ENCODE results near the gene SMIM10L1.

Gene SMIM10L1

GRCh38 chr12:11171145-11171968 lies at the start of gene SMIM10L1:
Gene SMIM10L1 (plus strand): TSS chr12:11171194. CDS start chr12:11171357, 163 bp downstream.
- in situ Hi-C loops (cut with HindIII; ENCODE audit: low sequenced_read_pairs): no loop called here
- peak; percentile 97 for DNase-seq (ENCODE audit: low read depth, low spot score)
- no peak for TF ChIP-seq CTCF (IDR thresholded peaks at IDR 0.05; ENCODE audit: low read depth, low read length)
- H3K4me3 ChIP-seq (ENCODE audit: low read depth, low read length): peak within 1 kb of the TSS; percentile 61

DNA sequence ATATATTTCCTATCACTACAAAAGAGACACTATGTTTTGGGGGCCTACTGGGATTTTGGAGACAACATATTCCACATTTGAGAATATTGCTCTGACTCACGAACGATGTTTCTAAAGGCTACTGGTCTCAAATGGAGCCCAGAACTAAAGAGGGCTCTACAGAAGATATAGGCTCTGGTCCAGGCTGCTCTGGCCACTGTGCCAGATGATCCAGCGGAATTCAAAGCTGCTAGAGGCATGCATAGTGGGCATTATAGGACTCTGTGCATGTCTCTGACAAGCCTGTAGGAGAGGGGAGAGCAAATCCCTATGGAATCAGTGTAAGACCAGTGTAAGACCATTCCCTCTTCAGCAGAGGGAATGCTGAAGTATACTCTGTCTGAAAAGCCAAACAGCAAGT lies 40.6 kb upstream of the SMIM10L1 start:
- in situ Hi-C loops (cut with HindIII; ENCODE audit: low sequenced_read_pairs): no loop called here
- TF ChIP-seq CTCF (IDR thresholded peaks at IDR 0.05; ENCODE audit: low read depth, low read length): no peak
- no peak overlapping the region for H3K4me3 ChIP-seq (ENCODE audit: low read depth, low read length)
- DNase-seq (ENCODE audit: low read depth, low spot score): no peak

GRCh38 chr12:11130999-11131398 lies 40.0 kb upstream of the SMIM10L1 start:
- DNase-seq (ENCODE audit: low read depth, low spot score): no peak
- in situ Hi-C loops (cut with HindIII; ENCODE audit: low sequenced_read_pairs): no loop called here

GRCh38 chr12:11133162-11133561 lies 37.8 kb upstream of the SMIM10L1 start:
- in situ Hi-C loops (cut with HindIII; ENCODE audit: low sequenced_read_pairs): no loop called here
- H3K4me3 ChIP-seq (ENCODE audit: low read depth, low read length): no peak overlapping the region
- no peak for TF ChIP-seq CTCF (IDR thresholded peaks at IDR 0.05; ENCODE audit: low read depth, low read length)
- no peak for DNase-seq (ENCODE audit: low read depth, low spot score)

More at GRCh38 chr12:11130999-11131398, 40.0 kb upstream of the SMIM10L1 start:
- H3K4me3 ChIP-seq (ENCODE audit: low read depth, low read length): no peak overlapping the region
- no peak for TF ChIP-seq CTCF (IDR thresholded peaks at IDR 0.05; ENCODE audit: low read depth, low read length)

- no peak overlapping the region for H3K4me3 ChIP-seq (ENCODE audit: low read depth, low read length)
- in situ Hi-C loops (cut with HindIII; ENCODE audit: low sequenced_read_pairs): no loop called here
- no peak for TF ChIP-seq CTCF (IDR thresholded peaks at IDR 0.05; ENCODE audit: low read depth, low read length)
- DNase-seq (ENCODE audit: low read depth, low spot score): peak; percentile 8
Observed at GRCh38 chr12:11133816-11134215, 37.2 kb upstream of the SMIM10L1 start.

GRCh38 chr12:11134305-11134704 lies 36.7 kb upstream of the SMIM10L1 start, which contains the start of gene TAS2R30:
Gene TAS2R30 (minus strand): TSS chr12:11134644. CDS start chr12:11134244, 400 bp downstream.
- DNase-seq (ENCODE audit: low read depth, low spot score): no peak
- TF ChIP-seq CTCF (IDR thresholded peaks at IDR 0.05; ENCODE audit: low read depth, low read length): no peak
- in situ Hi-C loops (cut with HindIII; ENCODE audit: low sequenced_read_pairs): no loop called here
- H3K4me3 ChIP-seq (ENCODE audit: low read depth, low read length): no peak within 1 kb of the TSS
